ENCODE data around the gene SELENOO. TPM values are rescaled to one million over a fixed set of nuclear protein-coding genes. Genes with fewer than 3 reads are reported as not detected.

Gene SELENOO
- total RNA-seq, 2 donors from 2014 or later = 22.5 to 23.4 TPM

GRCh38 chr22:50250249-50250554, 49.4 kb downstream of the SELENOO start:
- ATAC-seq = no peak
- no peak overlapping the region for H3K27ac Mint-ChIP-seq
- peaks cover under 1% of the 10 kb centered on the region in 2 donors for H3K36me3 Mint-ChIP-seq
- H3K9me3 Mint-ChIP-seq = no peaks in the 10 kb centered on the region
- DNase-seq (ENCODE audit: low spot score in 2 of 2) = no peak

DNA sequence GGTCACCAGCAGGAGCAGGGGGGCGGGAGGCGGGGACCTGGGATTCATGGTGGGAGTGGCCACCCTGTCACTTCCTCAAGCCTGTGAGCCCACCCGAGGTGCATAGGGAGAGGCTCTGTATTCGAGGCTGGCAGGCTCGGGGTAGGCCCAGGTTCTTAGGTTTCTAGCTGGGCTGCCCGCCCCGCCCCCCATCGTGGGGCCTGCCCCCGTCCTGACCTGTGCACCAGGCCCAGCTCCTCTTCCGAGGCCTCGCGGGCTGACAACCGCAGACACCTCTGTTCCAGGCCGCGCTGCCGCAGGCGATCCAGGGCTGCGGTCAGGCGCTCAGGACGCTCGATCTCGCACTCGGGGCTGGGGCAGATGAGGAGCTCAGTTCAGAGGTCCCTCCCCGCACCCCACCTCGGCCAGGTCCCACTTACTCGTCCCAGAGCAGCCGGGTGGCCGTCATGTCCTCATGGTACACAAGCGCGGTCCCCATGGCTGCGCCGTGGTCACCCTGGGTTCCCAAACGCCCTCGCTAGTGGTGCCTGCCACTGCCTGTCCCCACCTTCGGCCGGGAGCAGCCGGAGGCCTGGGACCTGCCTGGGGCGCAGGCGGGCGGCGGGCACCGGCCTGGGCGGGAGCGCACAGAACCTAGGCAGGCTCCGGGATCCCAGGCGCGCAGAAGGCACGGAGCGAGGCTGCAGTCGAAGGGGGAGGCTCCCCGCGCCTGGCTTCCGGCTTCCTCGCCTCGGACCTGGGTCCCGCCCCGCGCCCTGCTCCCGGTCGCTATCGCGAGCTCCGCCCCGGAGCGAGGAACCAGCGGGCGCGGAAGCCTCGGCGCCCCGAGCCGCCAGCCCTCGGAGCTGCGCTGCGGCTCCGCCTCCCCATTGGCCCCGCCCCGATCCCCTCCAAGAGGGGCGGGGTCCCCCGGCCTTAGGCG, 50.0 kb downstream of the SELENOO start, which contains the start of gene HDAC10:
Gene HDAC10, minus strand, starts transcription at position 711 of the 922 bp plus-strand sequence. Its CDS starts 233 bp downstream, at position 478.
- Mint-ChIP-seq H3K36me3 (no peaks in the 10 kb centered on the region), H3K9me3 (no peaks in the 10 kb centered on the region), H3K27ac (peak within 1 kb of the TSS in 1 of 2 donors; percentile 81)
- DNase-seq (ENCODE audit: low spot score in 2 of 2) (peak; percentile 79 to 89), ATAC-seq (peak; percentile 82 to 91)

DNA sequence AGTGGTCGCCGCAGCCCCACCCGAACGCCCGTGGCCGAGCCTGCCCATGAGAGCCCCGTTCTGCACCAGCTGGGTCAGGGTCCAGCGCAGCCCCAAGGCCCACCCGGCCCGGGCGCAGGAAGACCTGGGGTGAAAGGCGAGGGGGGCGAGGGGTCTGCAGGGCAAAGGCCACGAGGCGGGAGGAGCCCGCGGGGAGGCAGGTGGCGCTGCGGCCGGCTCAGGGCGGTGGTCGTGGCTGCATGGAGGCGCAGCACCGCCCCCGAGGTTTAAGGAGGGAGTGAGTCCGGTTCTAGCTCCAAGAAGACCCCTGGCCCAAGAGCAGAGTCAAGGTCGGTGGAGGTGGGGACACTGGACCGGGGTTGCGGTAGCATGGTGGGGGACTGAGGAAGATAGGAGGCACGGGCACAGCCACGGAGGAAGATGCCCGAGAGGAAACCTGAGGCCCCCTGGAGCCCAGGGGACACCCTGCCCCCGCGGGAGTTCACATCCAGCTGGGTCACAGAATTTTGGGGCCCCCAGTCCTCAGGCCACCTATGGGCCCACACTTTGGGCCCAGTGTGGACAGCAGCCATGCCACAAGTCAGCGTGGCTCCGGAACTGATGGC, 50.8 kb downstream of the SELENOO start:
- Mint-ChIP-seq H3K9me3 (no peaks in the 10 kb centered on the region), H3K27ac (no peak overlapping the region), H3K36me3 (no peaks in the 10 kb centered on the region)
- ATAC-seq (no peak), DNase-seq (ENCODE audit: low spot score in 2 of 2) (no peak)

- ATAC-seq = peak; percentile 58 to 63
- H3K27ac Mint-ChIP-seq = no peak overlapping the region
Observed at GRCh38 chr22:50252082-50253045, 51.6 kb downstream of the SELENOO start.

DNA sequence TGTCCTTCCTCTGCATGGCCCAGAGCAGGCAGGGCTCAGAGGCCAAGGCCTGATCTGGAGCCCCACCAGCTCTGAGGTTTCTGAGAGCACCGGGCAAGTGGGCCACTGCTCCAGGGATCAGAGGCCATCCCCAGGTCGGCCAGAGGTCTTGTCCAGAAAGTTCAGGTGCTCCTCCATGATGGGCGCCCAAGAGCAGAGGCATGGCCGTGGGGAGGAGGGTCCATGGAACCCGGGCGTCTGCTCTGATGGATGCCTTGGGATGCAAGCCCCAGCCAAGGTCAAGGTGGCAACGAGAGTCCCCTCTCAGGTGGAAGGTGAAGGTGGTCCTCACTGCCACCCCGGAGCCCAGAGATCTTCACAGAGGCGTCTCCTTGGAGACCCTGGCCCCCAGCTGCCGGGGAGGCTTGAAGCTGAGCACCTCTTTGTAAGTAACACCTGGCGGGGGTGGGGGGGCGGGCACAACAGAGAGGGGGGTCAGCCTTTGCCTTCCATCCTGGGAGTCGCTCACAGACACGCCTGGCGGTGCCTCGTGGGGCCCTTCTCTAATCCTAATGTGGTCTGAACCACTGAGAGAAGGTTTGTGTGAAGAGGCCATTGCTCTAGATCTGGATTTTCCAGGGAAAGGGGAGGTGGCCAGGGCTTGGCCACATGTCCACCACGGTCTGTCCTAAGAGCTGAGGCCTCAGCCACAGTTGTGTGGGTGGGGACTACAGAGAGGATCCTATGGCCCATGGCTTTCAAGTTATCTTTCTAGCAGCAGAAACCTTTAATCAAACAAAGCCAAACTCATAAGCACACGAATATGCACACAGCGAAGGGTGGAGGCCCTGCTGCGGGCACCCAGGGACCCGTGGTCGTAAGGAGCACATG, 52.5 kb downstream of the SELENOO start:
- H3K36me3 Mint-ChIP-seq = no peaks in the 10 kb centered on the region

More at GRCh38 chr22:50252082-50253045, 51.6 kb downstream of the SELENOO start:
- peak in 1 of 2 donors; percentile 68 for DNase-seq (ENCODE audit: low spot score in 2 of 2)
- Mint-ChIP-seq H3K36me3 (no peaks in the 10 kb centered on the region), H3K9me3 (no peaks in the 10 kb centered on the region)

GRCh38 chr22:50253941-50254340, 53.1 kb downstream of the SELENOO start:
- Mint-ChIP-seq H3K27ac (no peak overlapping the region), H3K9me3 (no peaks in the 10 kb centered on the region), H3K36me3 (no peaks in the 10 kb centered on the region)
- DNase-seq (ENCODE audit: low spot score in 2 of 2) (no peak), ATAC-seq (no peak)

More for the DNA sequence above, 52.5 kb downstream of the SELENOO start:
- no peak for DNase-seq (ENCODE audit: low spot score in 2 of 2)
- Mint-ChIP-seq H3K27ac (no peak overlapping the region), H3K9me3 (no peaks in the 10 kb centered on the region)
- no peak for ATAC-seq

- no peak for DNase-seq (ENCODE audit: low spot score in 2 of 2)
- ATAC-seq = no peak
- Mint-ChIP-seq H3K27ac (no peak overlapping the region), H3K9me3 (no peaks in the 10 kb centered on the region), H3K36me3 (no peaks in the 10 kb centered on the region)
Observed at GRCh38 chr22:50255099-50255498, 54.3 kb downstream of the SELENOO start.

DNA sequence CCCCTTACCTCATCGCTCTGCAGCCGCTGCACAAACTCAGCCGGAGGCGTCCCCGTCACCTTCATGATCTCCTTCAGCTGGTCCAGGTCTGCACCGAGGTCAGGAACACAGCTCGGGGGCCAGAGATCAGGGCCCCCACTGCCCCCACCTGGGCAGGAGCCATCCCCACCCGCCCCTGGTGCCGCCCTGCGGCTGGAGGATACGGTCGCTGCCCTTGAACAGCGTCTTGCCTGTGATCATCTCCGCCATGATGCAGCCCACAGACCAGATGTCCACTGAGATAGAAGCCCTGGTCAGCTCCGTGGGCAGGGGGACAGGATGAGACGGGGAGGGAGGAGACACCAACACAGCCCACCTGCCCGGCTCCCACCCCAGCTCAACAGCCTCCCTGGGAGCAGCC, 54.8 kb downstream of the SELENOO start:
- Mint-ChIP-seq H3K9me3 (no peaks in the 10 kb centered on the region), H3K36me3 (no peaks in the 10 kb centered on the region), H3K27ac (no peak overlapping the region)
- ATAC-seq (no peak), DNase-seq (ENCODE audit: low spot score in 2 of 2) (no peak)

DNA sequence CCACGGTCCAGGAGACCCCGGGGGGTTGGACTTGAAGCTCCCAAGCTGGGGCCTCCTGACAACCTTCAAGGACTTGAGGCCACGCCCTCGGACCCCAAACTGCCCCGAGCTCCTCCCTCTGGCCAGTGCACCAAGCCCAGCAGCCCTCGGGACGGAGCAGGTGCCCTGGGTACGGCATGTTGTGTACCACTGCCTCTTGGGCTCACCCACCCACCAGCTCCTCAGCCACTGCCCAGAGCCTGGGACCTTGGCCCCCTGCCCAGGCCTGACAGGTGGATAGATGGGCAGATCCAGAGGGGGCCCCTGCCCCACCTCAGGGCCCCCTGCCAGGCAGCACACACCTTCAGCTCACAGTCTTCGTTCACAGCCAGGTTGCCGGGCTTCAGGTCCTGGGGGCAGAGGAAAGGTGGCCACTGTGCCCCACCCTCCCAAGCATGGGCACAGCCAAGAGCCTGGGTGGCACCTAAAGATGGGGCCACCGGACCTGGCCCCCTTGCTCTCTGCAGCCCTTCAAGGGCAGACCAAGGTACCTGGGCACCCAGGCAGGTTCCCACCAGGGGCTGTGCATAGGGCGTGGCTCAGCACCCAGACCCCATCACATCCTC, 55.5 kb downstream of the SELENOO start:
- Mint-ChIP-seq H3K36me3 (no peaks in the 10 kb centered on the region), H3K27ac (no peak overlapping the region), H3K9me3 (no peaks in the 10 kb centered on the region)
- DNase-seq (ENCODE audit: low spot score in 2 of 2) = no peak
- no peak for ATAC-seq

GRCh38 chr22:50257041-50257440, 56.2 kb downstream of the SELENOO start:
- Mint-ChIP-seq H3K27ac (no peak overlapping the region), H3K36me3 (no peaks in the 10 kb centered on the region), H3K9me3 (no peaks in the 10 kb centered on the region)
- no peak for DNase-seq (ENCODE audit: low spot score in 2 of 2)
- no peak for ATAC-seq

GRCh38 chr22:50257451-50258360, 56.9 kb downstream of the SELENOO start:
- no peaks in the 10 kb centered on the region for H3K36me3 Mint-ChIP-seq
- ATAC-seq (no peak), DNase-seq (ENCODE audit: low spot score in 2 of 2) (no peak)
- H3K9me3 Mint-ChIP-seq = no peaks in the 10 kb centered on the region
- H3K27ac Mint-ChIP-seq = no peak overlapping the region

- H3K27ac Mint-ChIP-seq = no peak overlapping the region
- no peaks in the 10 kb centered on the region for H3K36me3 Mint-ChIP-seq
- ATAC-seq (no peak), DNase-seq (ENCODE audit: low spot score in 2 of 2) (no peak)
- no peaks in the 10 kb centered on the region for H3K9me3 Mint-ChIP-seq
Observed at GRCh38 chr22:50258361-50259292, 57.8 kb downstream of the SELENOO start.

- no peak for DNase-seq (ENCODE audit: low spot score in 2 of 2)
- no peaks in the 10 kb centered on the region for H3K36me3 Mint-ChIP-seq
- no peak overlapping the region for H3K27ac Mint-ChIP-seq
- ATAC-seq = no peak
- no peaks in the 10 kb centered on the region for H3K9me3 Mint-ChIP-seq
Observed at GRCh38 chr22:50259302-50259701, 58.5 kb downstream of the SELENOO start.

DNA sequence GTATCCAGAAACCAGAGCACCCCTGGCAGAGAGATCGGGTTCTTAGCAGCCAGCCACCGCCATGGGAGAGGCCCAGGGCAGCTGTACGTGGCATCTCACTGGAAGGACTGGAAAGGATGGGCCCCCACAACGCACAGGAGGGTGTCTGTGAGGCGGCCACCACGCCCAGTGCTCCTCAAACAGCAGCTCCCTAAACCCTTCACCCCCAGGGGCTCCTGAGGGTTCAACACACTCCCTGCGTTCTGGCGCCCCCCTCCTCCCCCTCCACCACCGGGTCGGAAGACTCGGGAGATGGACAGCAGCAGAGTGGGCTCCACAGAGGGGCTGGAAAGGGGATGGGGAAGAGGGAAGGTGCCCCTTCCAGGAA, 59.6 kb downstream of the SELENOO start:
- Mint-ChIP-seq H3K27ac (no peak overlapping the region), H3K9me3 (no peaks in the 10 kb centered on the region), H3K36me3 (no peaks in the 10 kb centered on the region)
- ATAC-seq (no peak), DNase-seq (ENCODE audit: low spot score in 2 of 2) (no peak)

Data from activated naive CD4-positive, alpha-beta T cell treated with anti-CD3 and anti-CD28 coated beads, Interleukin-2, amount 50 U/mL, for 72 hours (primary cell).